Mammary epithelial cell (primary cell): ENCODE results near the gene CDC16.

ENCODE experiments used
- CTCF ChIP-seq, 2 donors: IDR thresholded peaks in 1 of 2; conservative IDR thresholded peaks in 1 of 2; 2 replicates each; pipeline ENCODE4 v1.5.1; 2011 to 2012; ENCODE audit warnings: inconsistent platforms in 2 of 2, low read length in 2 of 2, mild to moderate bottlenecking in 2 of 2, control low read depth in 1 of 2, low read depth in 1 of 2; ENCODE audit not compliant: insufficient read depth in 1 of 2; ENCODE audit errors: extremely low read depth in 1 of 2
- EZH2 ChIP-seq: IDR thresholded peaks from 2 replicates; pipeline ENCODE4 v1.6.1; 2012; ENCODE audit warnings: low read length, inconsistent platforms, borderline replicate concordance

GRCh38 chr13:114226088-114226487 lies 8.6 kb upstream of the CDC16 start:
- TF ChIP-seq CTCF (conservative IDR thresholded peaks at IDR 0.05 in 1 of 2, IDR thresholded peaks at IDR 0.05 in 1 of 2; ENCODE audit: extremely low read depth in 1 of 2, insufficient read depth in 1 of 2, low read depth in 1 of 2, low read length in 2 of 2), result no peak
- TF ChIP-seq EZH2, result no peak
